ENCODE results near the gene CDH22.

Gene CDH22

GRCh38 chr20:46286977-46287376 is 21.3 kb downstream of the CDH22 start:
- no peak for DNase-seq (ENCODE audit: extremely low spot score)
- CTCF ChIA-PET: no interaction called here
- TF ChIP-seq FOXA1 (IDR thresholded peaks at IDR 0.05): no peak
- no peak for TF ChIP-seq ZNF384 (IDR thresholded peaks at IDR 0.05)
- no peak for TF ChIP-seq BHLHE40 (IDR thresholded peaks at IDR 0.05; ENCODE audit: borderline replicate concordance)
- no peak for TF ChIP-seq ELF4 (IDR thresholded peaks at IDR 0.05)
- no peak for TF ChIP-seq ARNT (IDR thresholded peaks at IDR 0.05)
- TF ChIP-seq FOXK2 (IDR thresholded peaks at IDR 0.05): no peak
- no peak for TF ChIP-seq HDGF (IDR thresholded peaks at IDR 0.05; ENCODE audit: borderline replicate concordance)
- no peak for TF ChIP-seq LEF1 (IDR thresholded peaks at IDR 0.05; ENCODE audit: borderline replicate concordance)
- POLR2A ChIA-PET: no interaction called here

GRCh38 chr20:46286382-46286781 is 21.9 kb downstream of the CDH22 start:
- DNase-seq (ENCODE audit: extremely low spot score): no peak
- CTCF ChIA-PET: interaction anchor here (0.7 kb wide), 1 partner anchor 20 kb away, joined by 3 read pairs; no protein-coding TSS in a partner anchor
- POLR2A ChIA-PET: no interaction called here
- no peak for TF ChIP-seq HDGF (IDR thresholded peaks at IDR 0.05; ENCODE audit: borderline replicate concordance)
- TF ChIP-seq CTBP1 (IDR thresholded peaks at IDR 0.05; ENCODE audit: borderline replicate concordance): no peak
- TF ChIP-seq SP1 (IDR thresholded peaks at IDR 0.05): no peak
- no peak for TF ChIP-seq LEF1 (IDR thresholded peaks at IDR 0.05; ENCODE audit: borderline replicate concordance)
- no peak for TF ChIP-seq ZNF384 (IDR thresholded peaks at IDR 0.05)
- no peak for TF ChIP-seq ARNT (IDR thresholded peaks at IDR 0.05)
- no peak for TF ChIP-seq SUZ12 (IDR thresholded peaks at IDR 0.05)
- no peak for TF ChIP-seq FOXA1 (IDR thresholded peaks at IDR 0.05)
- TF ChIP-seq FOXK2 (IDR thresholded peaks at IDR 0.05): no peak
- no peak for TF ChIP-seq FOXM1 (IDR thresholded peaks at IDR 0.05; ENCODE audit: borderline replicate concordance)

- POLR2A ChIA-PET: no interaction called here
- CTCF ChIA-PET: interaction anchor here (0.7 kb wide), 1 partner anchor 19 kb away, joined by 3 read pairs; no protein-coding TSS in a partner anchor
- TF ChIP-seq ELF4 (IDR thresholded peaks at IDR 0.05): no peak
- TF ChIP-seq ZNF384 (IDR thresholded peaks at IDR 0.05): no peak
- no peak for DNase-seq (ENCODE audit: extremely low spot score)
Observed at GRCh38 chr20:46285740-46286139, 22.6 kb downstream of the CDH22 start.

- no peak for DNase-seq (ENCODE audit: extremely low spot score)
- TF ChIP-seq SP1 (IDR thresholded peaks at IDR 0.05) (no peak), NFRKB (IDR thresholded peaks at IDR 0.05) (no peak)
- ChIA-PET POLR2A (no interaction called here), CTCF (no interaction called here)
Observed at GRCh38 chr20:46285072-46285471, 23.2 kb downstream of the CDH22 start.

- CTCF ChIA-PET: no interaction called here
- no peak for DNase-seq (ENCODE audit: extremely low spot score)
- TF ChIP-seq HDGF (IDR thresholded peaks at IDR 0.05; ENCODE audit: borderline replicate concordance): no peak
- TF ChIP-seq ARNT (IDR thresholded peaks at IDR 0.05): no peak
- no peak for TF ChIP-seq SUZ12 (IDR thresholded peaks at IDR 0.05)
- no peak for TF ChIP-seq CTBP1 (IDR thresholded peaks at IDR 0.05; ENCODE audit: borderline replicate concordance)
- POLR2A ChIA-PET: no interaction called here
Observed at GRCh38 chr20:46284040-46284427, 24.3 kb downstream of the CDH22 start.

- CTCF ChIA-PET: no interaction called here
- POLR2A ChIA-PET: no interaction called here
- no peak for TF ChIP-seq ARNT (IDR thresholded peaks at IDR 0.05)
- TF ChIP-seq BHLHE40 (IDR thresholded peaks at IDR 0.05; ENCODE audit: borderline replicate concordance): no peak
- no peak for TF ChIP-seq HDGF (IDR thresholded peaks at IDR 0.05; ENCODE audit: borderline replicate concordance)
- TF ChIP-seq ELF4 (IDR thresholded peaks at IDR 0.05): no peak
- TF ChIP-seq FOXM1 (IDR thresholded peaks at IDR 0.05; ENCODE audit: borderline replicate concordance): no peak
- no peak for TF ChIP-seq FOXA1 (IDR thresholded peaks at IDR 0.05)
- no peak for TF ChIP-seq FOXK2 (IDR thresholded peaks at IDR 0.05)
- no peak for TF ChIP-seq TARDBP (IDR thresholded peaks at IDR 0.05)
- no peak for TF ChIP-seq LEF1 (IDR thresholded peaks at IDR 0.05; ENCODE audit: borderline replicate concordance)
- no peak for TF ChIP-seq SP1 (IDR thresholded peaks at IDR 0.05)
- TF ChIP-seq SUZ12 (IDR thresholded peaks at IDR 0.05): no peak
- TF ChIP-seq PKNOX1 (IDR thresholded peaks at IDR 0.05): no peak
- no peak for TF ChIP-seq NFRKB (IDR thresholded peaks at IDR 0.05)
- TF ChIP-seq CTBP1 (IDR thresholded peaks at IDR 0.05; ENCODE audit: borderline replicate concordance): no peak
- no peak for TF ChIP-seq L3MBTL2 (conservative IDR thresholded peaks at IDR 0.05)
- no peak for DNase-seq (ENCODE audit: extremely low spot score)
Observed at GRCh38 chr20:46283426-46284039, 24.8 kb downstream of the CDH22 start.

- TF ChIP-seq HDGF (IDR thresholded peaks at IDR 0.05; ENCODE audit: borderline replicate concordance): no peak
- TF ChIP-seq CTBP1 (IDR thresholded peaks at IDR 0.05; ENCODE audit: borderline replicate concordance): no peak
- TF ChIP-seq NFRKB (IDR thresholded peaks at IDR 0.05): no peak
- TF ChIP-seq BHLHE40 (IDR thresholded peaks at IDR 0.05; ENCODE audit: borderline replicate concordance): no peak
- no peak for TF ChIP-seq PKNOX1 (IDR thresholded peaks at IDR 0.05)
- TF ChIP-seq SP1 (IDR thresholded peaks at IDR 0.05): no peak
- TF ChIP-seq TARDBP (IDR thresholded peaks at IDR 0.05): no peak
- no peak for TF ChIP-seq ARNT (IDR thresholded peaks at IDR 0.05)
- TF ChIP-seq L3MBTL2 (conservative IDR thresholded peaks at IDR 0.05): no peak
- TF ChIP-seq LEF1 (IDR thresholded peaks at IDR 0.05; ENCODE audit: borderline replicate concordance): no peak
- no peak for TF ChIP-seq FOXK2 (IDR thresholded peaks at IDR 0.05)
- TF ChIP-seq ZNF384 (IDR thresholded peaks at IDR 0.05): no peak
- TF ChIP-seq FOXA1 (IDR thresholded peaks at IDR 0.05): no peak
- TF ChIP-seq FOXM1 (IDR thresholded peaks at IDR 0.05; ENCODE audit: borderline replicate concordance): no peak
- TF ChIP-seq SUZ12 (IDR thresholded peaks at IDR 0.05): no peak
- no peak for TF ChIP-seq ELF4 (IDR thresholded peaks at IDR 0.05)
- ChIA-PET CTCF (no interaction called here), POLR2A (no interaction called here)
- no peak for DNase-seq (ENCODE audit: extremely low spot score)
Observed at GRCh38 chr20:46282669-46283068, 25.6 kb downstream of the CDH22 start.
